Pancreas (tissue), 10 donors: ENCODE data around the gene N4BP3. TPM values are rescaled to one million over a fixed set of nuclear protein-coding genes. Genes with fewer than 3 reads are reported as not detected.
A peak's percentile ranks its signal among the peaks of the same experiment; 100 is the strongest.

Source experiments
- ATAC-seq, 4 donors: fragments of 200-7000 bp; cut with Tn5 transposase; one replicate each; pipeline versions ENCODE4 v1.8.0 to v1.9.1; 2020; ENCODE audit warnings: mild to moderate bottlenecking in 4 of 4, moderate library complexity in 4 of 4
- DNase-seq, 6 donors: peaks; one replicate each; pipeline ENCODE4 v3.0.0-alpha.2; 2020
- FAIRE-seq: peaks from 2 replicates; lab custom pipeline; 2012; peaks lifted over from hg19 to GRCh38; lab: Jason Lieb, UNC
- H3K27ac ChIP-seq, 4 donors: fragments of 200-600 bp; sonication (generic); 1 replicate in 3 of 4; 2 replicates in 1 of 4; pipeline versions ENCODE4 v1.5.0 to v1.8.0; 2020
- H3K27me3 ChIP-seq, 4 donors: fragments of 200-600 bp; one replicate each; pipeline ENCODE4 v1.8.0; 2021
- H3K36me3 ChIP-seq, 3 donors: fragments of 200-600 bp; sonication (generic) in 1 of 3; one replicate each; pipeline versions ENCODE4 v1.5.0 to v1.8.0; 2020 to 2021
- H3K4me1 ChIP-seq, 3 donors: fragments of 200-600 bp; one replicate each; pipeline ENCODE4 v1.8.0; 2021
- H3K4me3 ChIP-seq, 4 donors: fragments of 200-600 bp; sonication (generic) in 2 of 4; one replicate each; pipeline versions ENCODE4 v1.5.0 to v1.8.0; 2020 to 2021
- H3K9me3 ChIP-seq, 4 donors: fragments of 200-600 bp; one replicate each; pipeline ENCODE4 v1.8.0; 2021
- WGBS, 2 donors: extraction: QIAGEN DNeasy Blood & Tissue Kit; methylation state at CpG; one replicate each; pipeline ENCODE4 v1.1.7; 2013; 5-methylcytosine and 5-hydroxymethylcytosine counted together
- intact Hi-C, 3 donors: fragments of 100-400 bp; cut with DNase I; formaldehyde crosslinking; loops; one replicate each; pipeline versions ENCODE4 v1.11.1 to v1.14.2; 2022
- polyA plus RNA-seq, 2 donors: library from polyadenylated mRNA; stranded (reverse); fragments of 200-250 nt; gene quantifications; one replicate each; pipeline ENCODE4 v1.2.3, GENCODE V29; 2013
- total RNA-seq, 6 donors: library from RNA; stranded (reverse); fragmentation: NEBNext Ultra II Directional in 4 of 6; extraction: Animal tissue kit (Norgen Biotek cat#: 25700) in 4 of 6; gene quantifications; one replicate each; pipeline versions ENCODE4 v1.2.1 to v1.2.4, GENCODE V29; 2021 to 2023
- TF ChIP-seq, protein P1 (sequence below), 4 donors: fragments of 200-600 bp; sonication (generic) in 3 of 4; IDR thresholded peaks; one replicate each; pipeline versions ENCODE4 v1.5.0 to v1.8.0; 2021; ENCODE audit warnings: antibody characterized with exemption in 4 of 4
- donor health status: healthy with polysubstance abuse.
- donor health status: DM: no; HTN: no; CAD: no; lungs with moderate emphysema.
- donor health status: DM: no; HTN: no; CAD: no.
- donor health status: control.
- donor health status: control.
- donor health status: Bipolar disorder and iron deficiency.
- donor health status: DM: yes; HTN: yes; CAD: no.
- donor health status: DM: no; HTN: no; CAD: no.
- donor health status: DM: no; HTN: no; CAD: no.
- donor health status: DM: yes; HTN: yes; CAD: no.

Gene N4BP3
- total and polyA plus RNA-seq, 8 donors = 0.23 to 1.1 (median 0.59) TPM

DNA sequence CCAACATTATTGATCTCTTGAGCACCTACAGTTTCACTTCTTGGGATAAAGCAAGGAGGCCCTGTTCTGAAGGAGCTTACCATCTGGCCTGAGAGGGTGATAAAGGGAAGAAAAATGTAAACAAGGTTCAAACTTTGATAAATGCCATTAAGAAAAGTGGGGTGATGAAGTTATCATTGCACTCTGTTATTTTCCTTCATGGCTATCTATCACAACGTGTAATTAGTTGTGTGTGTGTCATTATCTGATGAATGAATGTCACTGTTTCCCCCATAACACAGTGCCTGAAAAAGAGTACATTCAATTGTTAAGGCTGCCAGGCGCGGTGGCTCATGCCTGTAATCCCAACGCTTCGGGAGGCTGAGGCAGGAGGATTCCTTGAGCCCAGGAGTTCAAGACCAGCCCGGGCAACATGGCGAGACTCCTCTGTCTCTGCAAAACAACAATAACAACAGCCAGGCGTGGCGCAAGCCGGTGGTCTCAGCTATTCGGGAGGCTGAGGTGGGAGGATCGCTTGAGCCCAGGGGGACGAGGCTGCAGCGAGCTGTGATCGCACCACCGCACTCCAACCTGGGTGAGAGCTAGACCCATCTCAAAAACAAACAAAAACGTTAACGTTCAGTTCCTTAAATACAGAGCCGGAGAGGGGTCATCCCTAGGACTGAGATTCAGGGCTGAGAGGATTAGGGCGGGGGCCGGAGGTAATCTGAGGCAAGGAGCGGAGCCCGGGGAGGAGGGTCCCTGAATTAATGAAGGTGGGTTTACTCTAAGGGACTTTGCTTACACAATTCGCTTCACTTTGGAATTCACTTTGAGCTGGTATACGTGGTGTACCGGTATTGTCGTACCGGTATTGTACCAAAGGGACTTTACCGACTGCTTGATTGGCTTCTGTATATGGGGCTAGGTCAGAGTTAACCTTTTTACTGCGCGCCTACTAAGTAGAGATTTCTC lies 39.4 kb downstream of the N4BP3 start:
- H3K4me3 ChIP-seq = peak overlapping the region; percentile 68 to 79 (median 74)
- H3K9me3 ChIP-seq = no peaks in the 10 kb centered on the region
- TF ChIP-seq, protein P1, sequence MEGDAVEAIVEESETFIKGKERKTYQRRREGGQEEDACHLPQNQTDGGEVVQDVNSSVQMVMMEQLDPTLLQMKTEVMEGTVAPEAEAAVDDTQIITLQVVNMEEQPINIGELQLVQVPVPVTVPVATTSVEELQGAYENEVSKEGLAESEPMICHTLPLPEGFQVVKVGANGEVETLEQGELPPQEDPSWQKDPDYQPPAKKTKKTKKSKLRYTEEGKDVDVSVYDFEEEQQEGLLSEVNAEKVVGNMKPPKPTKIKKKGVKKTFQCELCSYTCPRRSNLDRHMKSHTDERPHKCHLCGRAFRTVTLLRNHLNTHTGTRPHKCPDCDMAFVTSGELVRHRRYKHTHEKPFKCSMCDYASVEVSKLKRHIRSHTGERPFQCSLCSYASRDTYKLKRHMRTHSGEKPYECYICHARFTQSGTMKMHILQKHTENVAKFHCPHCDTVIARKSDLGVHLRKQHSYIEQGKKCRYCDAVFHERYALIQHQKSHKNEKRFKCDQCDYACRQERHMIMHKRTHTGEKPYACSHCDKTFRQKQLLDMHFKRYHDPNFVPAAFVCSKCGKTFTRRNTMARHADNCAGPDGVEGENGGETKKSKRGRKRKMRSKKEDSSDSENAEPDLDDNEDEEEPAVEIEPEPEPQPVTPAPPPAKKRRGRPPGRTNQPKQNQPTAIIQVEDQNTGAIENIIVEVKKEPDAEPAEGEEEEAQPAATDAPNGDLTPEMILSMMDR (IDR thresholded peaks at IDR 0.05) = no peak
- FAIRE-seq (no peak), ATAC-seq (no peak), DNase-seq (no peak)
- intact Hi-C loops = loop anchor here in 1 of 3 donors (10.0 kb wide), 1 partner anchor 78 kb away; no protein-coding TSS in a partner anchor
- H3K27me3 ChIP-seq = no peaks in the 10 kb centered on the region
- H3K4me1 ChIP-seq = peaks cover 0 to 12% (median 4%) of the 10 kb centered on the region in 3 donors
- 40 to 41% methylated on average over 31 of the region's 31 CpGs for WGBS, 2 donors
- H3K36me3 ChIP-seq = peaks cover 0 to 24% (median 12%) of the 10 kb centered on the region in 3 donors
- H3K27ac ChIP-seq = no peak overlapping the region

DNA sequence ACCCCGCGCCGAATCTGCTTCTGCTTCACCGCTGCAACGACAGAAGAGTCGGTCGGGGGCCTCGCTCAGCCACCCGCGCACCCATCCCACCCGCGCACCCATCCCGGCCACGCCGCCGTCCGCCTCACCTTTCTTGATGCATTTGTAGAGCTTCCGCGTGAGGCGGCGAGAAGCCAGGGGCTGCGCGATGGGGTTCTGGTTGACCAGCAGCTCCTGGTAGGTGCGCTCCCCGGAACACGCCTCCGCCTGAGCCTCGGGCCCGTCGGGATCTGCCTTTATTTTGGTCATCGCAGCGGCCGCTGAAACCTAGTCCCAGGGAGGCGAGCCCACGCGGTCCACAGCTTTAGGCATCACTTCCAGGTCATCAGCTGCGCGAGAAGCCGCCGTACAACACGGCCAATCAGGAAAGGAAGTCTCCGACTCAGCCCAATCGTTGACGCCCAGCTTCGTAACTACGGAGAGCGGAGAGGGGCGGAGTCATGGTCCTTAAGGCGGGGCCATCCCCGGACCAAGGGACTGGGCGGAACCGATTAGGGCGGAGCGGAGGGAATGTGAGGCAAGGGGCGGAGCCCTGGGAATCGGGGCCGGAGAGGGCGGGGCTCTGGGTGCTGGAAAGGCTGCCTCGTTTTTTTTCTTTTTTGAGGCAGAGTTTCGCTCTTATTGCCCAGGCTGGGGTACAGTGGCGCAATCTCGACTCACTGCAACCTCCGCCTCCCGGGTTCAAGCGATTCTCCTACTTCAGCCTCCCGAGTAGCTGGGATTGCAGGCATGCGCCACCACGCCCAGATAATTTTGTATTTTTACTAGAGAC lies 40.4 kb downstream of the N4BP3 start, which contains the start of gene NHP2:
TSS of gene NHP2 (minus strand) at position 356 of the 811 bp plus-strand sequence. CDS start at position 288, 68 bp downstream.
- ATAC-seq = peak; percentile 99
- WGBS, 2 donors = 2% methylated on average over 66 to 68 of the region's 68 CpGs
- FAIRE-seq = peak; percentile 97

DNA sequence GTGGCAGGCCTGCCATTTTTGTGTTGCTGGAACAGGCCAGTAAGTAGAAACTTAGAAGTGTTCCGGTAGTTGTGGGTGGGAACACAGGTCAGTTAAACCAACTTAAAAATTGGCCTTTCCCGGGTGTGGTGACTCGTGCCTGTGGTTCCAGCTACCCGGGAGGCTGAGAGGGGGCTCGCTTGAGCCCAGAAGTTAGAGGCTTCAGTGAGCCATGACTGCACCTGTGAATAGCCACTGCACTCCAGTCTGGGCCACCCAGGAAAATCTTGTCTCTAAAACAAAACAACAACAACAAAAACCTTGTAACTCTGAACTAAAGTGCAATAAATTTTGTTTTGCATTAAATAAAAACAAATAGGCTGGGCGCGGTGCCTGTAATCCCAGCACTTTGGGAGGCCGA lies 41.7 kb downstream of the N4BP3 start:
- no peaks in the 10 kb centered on the region for H3K27me3 ChIP-seq
- 77 to 88% methylated on average over 8 of the region's 8 CpGs for WGBS, 2 donors
- peaks cover 0 to 2% (median 0%) of the 10 kb centered on the region in 3 donors for H3K36me3 ChIP-seq
- ATAC-seq (no peak), DNase-seq (no peak), FAIRE-seq (no peak)
- H3K9me3 ChIP-seq = no peaks in the 10 kb centered on the region
- no peak overlapping the region for H3K27ac ChIP-seq
- intact Hi-C loops = loop anchor here in 1 of 3 donors (10.0 kb wide), 1 partner anchor 80 kb away; no protein-coding TSS in a partner anchor
- no peak overlapping the region for H3K4me3 ChIP-seq
- TF ChIP-seq, protein P1 (IDR thresholded peaks at IDR 0.05) = no peak
- peaks cover 0 to 12% (median 4%) of the 10 kb centered on the region in 3 donors for H3K4me1 ChIP-seq

More for the DNA sequence above, 40.4 kb downstream of the N4BP3 start, which contains the start of gene NHP2:
- peaks cover 0 to 15% (median 6%) of the 10 kb centered on the region in 3 donors for H3K36me3 ChIP-seq
- no peaks in the 10 kb centered on the region for H3K9me3 ChIP-seq
- intact Hi-C loops = loop anchor here in 1 of 3 donors (10.0 kb wide), 1 partner anchor 79 kb away; no protein-coding TSS in a partner anchor
- TF ChIP-seq, protein P1 (IDR thresholded peaks at IDR 0.05) = no peak
- peak within 1 kb of the TSS in 1 of 4 donors; percentile 21 for H3K27ac ChIP-seq
- H3K4me1 ChIP-seq = peaks cover 0 to 12% (median 4%) of the 10 kb centered on the region in 3 donors
- H3K27me3 ChIP-seq = no peaks in the 10 kb centered on the region
- DNase-seq = peak; percentile 97 to 100 (median 98)
- H3K4me3 ChIP-seq = peak within 1 kb of the TSS; percentile 68 to 79 (median 74)

DNA sequence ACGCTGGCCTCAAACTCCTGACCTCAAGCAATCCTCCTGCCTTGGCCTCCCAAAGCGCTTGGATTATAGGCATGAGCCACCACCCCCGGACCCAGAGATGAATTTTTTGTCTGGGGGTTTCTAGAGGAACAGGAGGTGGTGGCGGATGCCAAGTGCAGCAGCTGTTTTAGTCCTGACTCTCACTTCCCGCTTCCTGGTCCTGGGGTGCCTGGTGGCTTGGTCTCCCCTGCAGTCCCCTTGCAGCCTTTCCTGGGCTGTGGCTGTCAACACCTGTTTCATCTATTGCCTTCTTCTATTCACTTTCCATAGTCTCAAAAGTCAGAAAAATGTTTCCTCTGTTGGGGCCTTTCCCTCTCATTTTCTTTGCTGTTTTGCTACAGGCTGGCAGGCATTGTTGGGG lies 46.8 kb downstream of the N4BP3 start:
- Histone ChIP-seq H3K27ac (no peak overlapping the region), H3K4me1 (peaks cover 0 to 3% (median 0%) of the 10 kb centered on the region in 3 donors), H3K4me3 (no peak overlapping the region), H3K9me3 (no peaks in the 10 kb centered on the region), H3K36me3 (no peaks in the 10 kb centered on the region), H3K27me3 (no peaks in the 10 kb centered on the region)
- FAIRE-seq (no peak), DNase-seq (no peak), ATAC-seq (no peak)
- intact Hi-C loops = loop anchor here in 1 of 3 donors (5.0 kb wide), 1 partner anchor 83 kb away; no protein-coding TSS in a partner anchor
- 76 to 79% methylated on average over 5 of the region's 5 CpGs for WGBS, 2 donors
- TF ChIP-seq, protein P1 (IDR thresholded peaks at IDR 0.05) = no peak
